ENCODE measurements around the gene COX7A2L.

Gene COX7A2L

DNA sequence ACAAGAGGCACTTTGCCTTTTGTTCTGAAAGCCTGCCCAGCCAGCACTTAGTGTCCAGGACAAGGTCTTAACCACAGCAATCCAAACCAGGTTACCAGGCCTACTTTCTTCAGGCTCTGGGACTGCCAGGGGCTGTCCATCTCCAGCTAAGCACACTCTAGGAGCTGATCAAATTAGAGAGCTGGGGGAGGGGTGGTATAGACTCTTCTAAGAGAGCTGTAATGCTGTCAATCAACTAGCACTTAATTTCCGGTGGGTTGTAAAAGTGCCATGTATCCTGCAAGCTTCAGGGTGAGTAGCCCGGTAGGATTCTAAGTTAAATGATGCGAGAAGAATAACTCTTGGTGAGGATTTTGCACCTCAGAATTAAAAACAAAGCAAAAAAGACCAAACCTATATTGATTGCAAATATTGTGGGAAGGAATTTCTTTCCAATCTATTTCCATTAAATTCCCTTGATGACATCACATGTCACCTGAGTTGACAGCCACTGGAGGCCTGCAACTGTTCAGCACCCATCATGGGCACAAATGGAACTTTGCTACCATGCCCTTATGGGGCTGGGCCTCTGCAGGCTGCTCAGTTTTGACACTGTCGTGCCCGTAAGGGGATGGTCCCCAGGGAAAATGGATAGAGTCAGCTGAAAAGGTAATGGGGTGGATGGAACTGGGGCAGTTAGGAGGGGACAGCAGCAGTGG lies 8.7 kb upstream of the COX7A2L start:
- H3F3A ChIP-seq (ENCODE audit: insufficient read depth, low read length) = no peaks in the 10 kb centered on the region
- H3K4me2 ChIP-seq (ENCODE audit: low read depth, low read length) = no peak overlapping the region
- H3K27me3 ChIP-seq (replicated peaks; ENCODE audit: insufficient read depth, low read length) = no peaks in the 10 kb centered on the region
- no peaks in the 10 kb centered on the region for H3K9me2 ChIP-seq (replicated peaks; ENCODE audit: insufficient read depth, low read length)
- H3K4me3 ChIP-seq (ENCODE audit: low read length) = no peak overlapping the region
- H3K9ac ChIP-seq (ENCODE audit: low read length) = no peak overlapping the region
- H3K36me3 ChIP-seq (replicated peaks; ENCODE audit: insufficient read depth, low read length) = no peaks in the 10 kb centered on the region
- no peak overlapping the region for H2AFZ ChIP-seq (ENCODE audit: low read length)
- H3K4me1 ChIP-seq (ENCODE audit: low read length) = peaks cover 8% of the 10 kb centered on the region
- no peak for DNase-seq
- no peak overlapping the region for H3K27ac ChIP-seq (ENCODE audit: low read length)
- H4K20me1 ChIP-seq (ENCODE audit: insufficient read depth, low read length) = no peaks in the 10 kb centered on the region
- H3K79me2 ChIP-seq (ENCODE audit: low read length) = no peaks in the 10 kb centered on the region
- no peaks in the 10 kb centered on the region for H3K9me3 ChIP-seq (replicated peaks; ENCODE audit: insufficient read depth, low read length)
- TF ChIP-seq EZH2phosphoT487 (IDR thresholded peaks at IDR 0.05; ENCODE audit: low read length) = no peak
- TF ChIP-seq, protein P1, sequence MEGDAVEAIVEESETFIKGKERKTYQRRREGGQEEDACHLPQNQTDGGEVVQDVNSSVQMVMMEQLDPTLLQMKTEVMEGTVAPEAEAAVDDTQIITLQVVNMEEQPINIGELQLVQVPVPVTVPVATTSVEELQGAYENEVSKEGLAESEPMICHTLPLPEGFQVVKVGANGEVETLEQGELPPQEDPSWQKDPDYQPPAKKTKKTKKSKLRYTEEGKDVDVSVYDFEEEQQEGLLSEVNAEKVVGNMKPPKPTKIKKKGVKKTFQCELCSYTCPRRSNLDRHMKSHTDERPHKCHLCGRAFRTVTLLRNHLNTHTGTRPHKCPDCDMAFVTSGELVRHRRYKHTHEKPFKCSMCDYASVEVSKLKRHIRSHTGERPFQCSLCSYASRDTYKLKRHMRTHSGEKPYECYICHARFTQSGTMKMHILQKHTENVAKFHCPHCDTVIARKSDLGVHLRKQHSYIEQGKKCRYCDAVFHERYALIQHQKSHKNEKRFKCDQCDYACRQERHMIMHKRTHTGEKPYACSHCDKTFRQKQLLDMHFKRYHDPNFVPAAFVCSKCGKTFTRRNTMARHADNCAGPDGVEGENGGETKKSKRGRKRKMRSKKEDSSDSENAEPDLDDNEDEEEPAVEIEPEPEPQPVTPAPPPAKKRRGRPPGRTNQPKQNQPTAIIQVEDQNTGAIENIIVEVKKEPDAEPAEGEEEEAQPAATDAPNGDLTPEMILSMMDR (IDR thresholded peaks at IDR 0.05; ENCODE audit: low read length) = no peak
- TF ChIP-seq EZH2 (optimal IDR thresholded peaks at IDR 0.05; ENCODE audit: low read depth, low read length) = no peak

DNA sequence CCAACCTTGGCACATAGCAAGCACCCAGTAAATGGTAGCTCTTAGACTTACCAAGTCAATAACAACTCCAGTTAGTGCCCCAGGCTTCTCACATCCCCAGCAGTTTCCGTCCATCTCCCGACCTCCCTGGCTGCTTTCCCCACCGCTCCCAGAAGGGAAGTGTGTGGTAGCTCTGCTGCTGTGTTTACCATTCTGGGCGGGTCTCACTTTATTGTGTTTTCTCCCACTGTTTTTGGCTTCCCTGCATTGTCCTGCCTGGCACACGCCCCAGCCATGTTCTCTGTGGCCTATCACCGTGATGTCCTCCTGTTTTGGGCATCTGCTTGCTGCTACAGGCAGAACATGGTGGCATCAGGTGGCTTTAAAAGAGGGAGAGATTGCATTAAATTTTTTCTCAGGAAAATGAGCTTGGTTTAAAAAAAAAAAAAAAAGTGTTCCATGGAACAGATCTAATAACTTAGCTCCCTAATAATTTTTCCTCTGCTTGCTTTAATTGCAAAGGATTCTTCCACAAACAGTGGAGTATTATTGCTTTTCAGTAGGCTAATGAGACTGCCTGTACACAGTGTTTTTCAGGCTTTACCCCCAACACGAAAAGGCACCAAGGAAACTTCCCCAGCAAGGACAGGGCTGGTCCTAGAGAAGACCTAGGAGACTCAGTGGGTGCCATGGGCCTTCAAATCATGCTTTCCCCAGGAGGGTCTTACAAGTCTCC lies 8.0 kb upstream of the COX7A2L start:
- H4K20me1 ChIP-seq (ENCODE audit: insufficient read depth, low read length) = no peaks in the 10 kb centered on the region
- H3K27me3 ChIP-seq (replicated peaks; ENCODE audit: insufficient read depth, low read length) = no peaks in the 10 kb centered on the region
- DNase-seq = no peak
- no peak overlapping the region for H3K27ac ChIP-seq (ENCODE audit: low read length)
- no peak for TF ChIP-seq EZH2 (optimal IDR thresholded peaks at IDR 0.05; ENCODE audit: low read depth, low read length)
- no peak for TF ChIP-seq EZH2phosphoT487 (IDR thresholded peaks at IDR 0.05; ENCODE audit: low read length)
- TF ChIP-seq, protein P1 (IDR thresholded peaks at IDR 0.05; ENCODE audit: low read length) = no peak
- H3K4me1 ChIP-seq (ENCODE audit: low read length) = peaks cover 8% of the 10 kb centered on the region
- no peak overlapping the region for H3K4me2 ChIP-seq (ENCODE audit: low read depth, low read length)
- H3K9me2 ChIP-seq (replicated peaks; ENCODE audit: insufficient read depth, low read length) = no peaks in the 10 kb centered on the region
- H3K36me3 ChIP-seq (replicated peaks; ENCODE audit: insufficient read depth, low read length) = no peaks in the 10 kb centered on the region
- H2AFZ ChIP-seq (ENCODE audit: low read length) = no peak overlapping the region
- no peaks in the 10 kb centered on the region for H3F3A ChIP-seq (ENCODE audit: insufficient read depth, low read length)
- no peak overlapping the region for H3K9ac ChIP-seq (ENCODE audit: low read length)
- H3K9me3 ChIP-seq (replicated peaks; ENCODE audit: insufficient read depth, low read length) = no peaks in the 10 kb centered on the region
- no peaks in the 10 kb centered on the region for H3K79me2 ChIP-seq (ENCODE audit: low read length)
- H3K4me3 ChIP-seq (ENCODE audit: low read length) = no peak overlapping the region

DNA sequence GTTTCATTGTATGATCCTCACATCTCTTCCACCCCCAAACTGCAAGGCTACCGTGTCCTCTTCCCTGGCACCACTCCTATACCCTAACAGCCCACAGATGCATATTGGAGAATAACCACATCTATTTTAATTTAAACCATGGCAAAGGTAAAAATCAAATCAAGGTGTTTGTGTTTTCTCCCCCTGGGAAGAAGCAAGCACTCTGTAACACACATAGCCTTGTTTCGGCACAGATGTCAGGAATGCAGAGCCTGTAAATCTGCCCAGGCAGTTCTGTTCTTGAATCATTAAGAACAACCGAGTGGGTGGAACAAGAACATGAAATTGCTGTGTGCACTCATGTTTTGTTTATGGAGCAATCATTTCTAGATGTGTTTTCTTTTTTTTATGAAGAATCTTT lies 6.8 kb upstream of the COX7A2L start:
- TF ChIP-seq, protein P1 (IDR thresholded peaks at IDR 0.05; ENCODE audit: low read length) = no peak
- no peak for TF ChIP-seq EZH2 (optimal IDR thresholded peaks at IDR 0.05; ENCODE audit: low read depth, low read length)
- TF ChIP-seq EZH2phosphoT487 (IDR thresholded peaks at IDR 0.05; ENCODE audit: low read length) = no peak

More for the DNA sequence above, 6.8 kb upstream of the COX7A2L start:
- DNase-seq = no peak
- Histone ChIP-seq H3K4me1 (ENCODE audit: low read length) (peaks cover 8% of the 10 kb centered on the region), H2AFZ (ENCODE audit: low read length) (no peak overlapping the region), H3K27ac (ENCODE audit: low read length) (no peak overlapping the region), H3K9me2 (replicated peaks; ENCODE audit: insufficient read depth, low read length) (no peaks in the 10 kb centered on the region), H3K9ac (ENCODE audit: low read length) (no peak overlapping the region), H3K4me3 (ENCODE audit: low read length) (no peak overlapping the region), H3K36me3 (replicated peaks; ENCODE audit: insufficient read depth, low read length) (no peaks in the 10 kb centered on the region), H3K4me2 (ENCODE audit: low read depth, low read length) (no peak overlapping the region), H3K9me3 (replicated peaks; ENCODE audit: insufficient read depth, low read length) (no peaks in the 10 kb centered on the region), H4K20me1 (ENCODE audit: insufficient read depth, low read length) (no peaks in the 10 kb centered on the region), H3K27me3 (replicated peaks; ENCODE audit: insufficient read depth, low read length) (no peaks in the 10 kb centered on the region), H3K79me2 (ENCODE audit: low read length) (no peaks in the 10 kb centered on the region), H3F3A (ENCODE audit: insufficient read depth, low read length) (no peaks in the 10 kb centered on the region)
